Panc1 (cell line): ENCODE data around the gene UQCC2. TPM values are rescaled to one million over a fixed set of nuclear protein-coding genes. Genes with fewer than 3 reads are reported as not detected.

Experiments
- ATAC-seq: fragments of 200-7000 bp; cut with Tn5 transposase; 2 replicates; pipeline ENCODE4 v1.9.1; 2020; ENCODE audit warnings: mild to moderate bottlenecking, moderate library complexity
- BruUV-seq: library from RNA; stranded (reverse); fragments of 400-500 nt; replicated peaks from 2 replicates; lab custom pipeline; 2021; lab: Mats Ljungman, UMichigan
- CTCF ChIA-PET: fragments of 300-600 bp; sonication (Branson Sonifier 250); formaldehyde crosslinking; loops from one replicate; lab custom pipeline; 2022; ENCODE audit warnings: antibody characterized with exemption; lab: Charles Lee
- POLR2A ChIA-PET: fragments of 300-600 bp; sonication (Branson Sonifier 250); formaldehyde crosslinking; loops from one replicate; lab custom pipeline; 2022; ENCODE audit warnings: antibody characterized with exemption; lab: Charles Lee
- DNase-seq: peaks from one replicate; pipeline ENCODE4 v3.0.0-alpha.2; 2010; ENCODE audit warnings: low read depth, low spot score
- H3K27ac ChIP-seq: 2 replicates; pipeline ENCODE4 v1.5.1; 2011; ENCODE audit warnings: mild to moderate bottlenecking, low read length, inconsistent platforms
- H3K27me3 ChIP-seq: fragments of 200-500 bp; sonication (Bioruptor generic); 2 replicates; pipeline ENCODE4 v1.6.0; 2014; ENCODE audit warnings: low read length, inconsistent platforms; ENCODE audit not compliant: control insufficient read depth, insufficient read depth
- H3K36me3 ChIP-seq: fragments of 200-500 bp; sonication (Bioruptor generic); 2 replicates; pipeline ENCODE4 v1.5.1; 2014; ENCODE audit warnings: inconsistent platforms, mild to moderate bottlenecking, low read length, moderate library complexity; ENCODE audit not compliant: control insufficient read depth, insufficient read depth
- H3K4me1 ChIP-seq: 2 replicates; pipeline ENCODE4 v1.5.1; 2011; ENCODE audit warnings: inconsistent platforms, mild to moderate bottlenecking, low read length, moderate library complexity; ENCODE audit not compliant: control insufficient read depth, insufficient read depth
- H3K4me3 ChIP-seq, 2 experiments: 2 replicates each; pipeline ENCODE4 v1.5.1; 2011 to 2012; ENCODE audit warnings: low read depth in 2 of 2, low read length in 2 of 2, mild to moderate bottlenecking in 2 of 2, inconsistent platforms in 1 of 2, moderate library complexity in 1 of 2
- H3K9me3 ChIP-seq: fragments of 200-500 bp; sonication (Bioruptor generic); 2 replicates; pipeline ENCODE4 v1.5.1; 2014; ENCODE audit warnings: low read depth, mild to moderate bottlenecking, inconsistent platforms, low read length, moderate library complexity; ENCODE audit not compliant: control insufficient read depth, insufficient read depth
- CTCF ChIP-seq: fragments of 450-650 bp; IDR thresholded peaks from 2 replicates; pipeline ENCODE4 v1.5.1; 2017; ENCODE audit warnings: mild to moderate bottlenecking
- POLR2AphosphoS5 ChIP-seq: IDR thresholded peaks from 2 replicates; pipeline ENCODE4 v1.6.1; 2012; ENCODE audit warnings: mild to moderate bottlenecking, low read depth, low read length, moderate library complexity
- SIN3A ChIP-seq: IDR thresholded peaks from 2 replicates; pipeline ENCODE4 v1.6.1; 2012; ENCODE audit warnings: low read depth, mild to moderate bottlenecking, low read length, moderate library complexity, borderline replicate concordance; ENCODE audit not compliant: insufficient read depth
- TCF7L2 ChIP-seq: IDR thresholded peaks from 2 replicates; pipeline ENCODE4 v1.6.1; 2011; ENCODE audit warnings: mild to moderate bottlenecking, low read depth, low read length, inconsistent platforms
- in situ Hi-C: cut with HindIII; loops from 2 replicates; pipeline ENCODE4 v1.10.0; 2016; ENCODE audit warnings: low sequenced_read_pairs, low pct_unique_long_range_greater_than_20kb
- intact Hi-C: fragments of 100-400 bp; cut with micrococcal nuclease; formaldehyde crosslinking; loops from one replicate; pipeline ENCODE4 v1.10.0; 2022; ENCODE audit not compliant: unreplicated experiment
- total RNA-seq: library from RNA; stranded (reverse); gene quantifications from one replicate; pipeline ENCODE4 v1.2.1, GENCODE V29; 2021; ENCODE audit not compliant: unreplicated experiment
- TF ChIP-seq, protein P1 (sequence below), 2 experiments: IDR thresholded peaks; 2 replicates each; pipeline ENCODE4 v1.6.1; 2011 to 2012; ENCODE audit warnings: low read depth in 2 of 2, control low read depth in 1 of 2, low read length in 1 of 2, mild to moderate bottlenecking in 1 of 2, moderate library complexity in 1 of 2; ENCODE audit not compliant: insufficient read depth in 1 of 2

UQCC2 gene
- total RNA-seq, 1 experiment from 2014 or later, result 135 TPM

DNA sequence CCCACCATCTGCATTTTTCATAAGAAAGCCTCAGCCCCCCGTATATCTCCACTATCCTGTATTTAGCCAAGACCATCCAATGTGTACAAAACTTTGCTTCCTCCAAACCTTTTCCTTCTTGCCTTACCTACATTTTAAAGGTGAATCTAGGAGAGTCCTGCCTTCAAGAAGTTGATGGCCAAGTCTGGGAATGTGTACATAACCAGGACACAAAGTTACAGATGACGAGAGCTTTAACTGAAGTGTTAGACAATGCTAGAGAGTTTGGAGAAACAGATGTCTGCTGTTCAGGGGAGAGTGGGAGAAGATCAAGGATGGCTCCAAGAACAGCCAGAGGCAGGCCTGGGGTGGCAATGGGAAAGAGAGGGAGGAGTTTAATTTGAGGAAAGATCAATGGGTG, 2.3 kb upstream of the UQCC2 start:
- TF ChIP-seq TCF7L2, result no peak
- TF ChIP-seq SIN3A, result no peak
- TF ChIP-seq, protein P1, sequence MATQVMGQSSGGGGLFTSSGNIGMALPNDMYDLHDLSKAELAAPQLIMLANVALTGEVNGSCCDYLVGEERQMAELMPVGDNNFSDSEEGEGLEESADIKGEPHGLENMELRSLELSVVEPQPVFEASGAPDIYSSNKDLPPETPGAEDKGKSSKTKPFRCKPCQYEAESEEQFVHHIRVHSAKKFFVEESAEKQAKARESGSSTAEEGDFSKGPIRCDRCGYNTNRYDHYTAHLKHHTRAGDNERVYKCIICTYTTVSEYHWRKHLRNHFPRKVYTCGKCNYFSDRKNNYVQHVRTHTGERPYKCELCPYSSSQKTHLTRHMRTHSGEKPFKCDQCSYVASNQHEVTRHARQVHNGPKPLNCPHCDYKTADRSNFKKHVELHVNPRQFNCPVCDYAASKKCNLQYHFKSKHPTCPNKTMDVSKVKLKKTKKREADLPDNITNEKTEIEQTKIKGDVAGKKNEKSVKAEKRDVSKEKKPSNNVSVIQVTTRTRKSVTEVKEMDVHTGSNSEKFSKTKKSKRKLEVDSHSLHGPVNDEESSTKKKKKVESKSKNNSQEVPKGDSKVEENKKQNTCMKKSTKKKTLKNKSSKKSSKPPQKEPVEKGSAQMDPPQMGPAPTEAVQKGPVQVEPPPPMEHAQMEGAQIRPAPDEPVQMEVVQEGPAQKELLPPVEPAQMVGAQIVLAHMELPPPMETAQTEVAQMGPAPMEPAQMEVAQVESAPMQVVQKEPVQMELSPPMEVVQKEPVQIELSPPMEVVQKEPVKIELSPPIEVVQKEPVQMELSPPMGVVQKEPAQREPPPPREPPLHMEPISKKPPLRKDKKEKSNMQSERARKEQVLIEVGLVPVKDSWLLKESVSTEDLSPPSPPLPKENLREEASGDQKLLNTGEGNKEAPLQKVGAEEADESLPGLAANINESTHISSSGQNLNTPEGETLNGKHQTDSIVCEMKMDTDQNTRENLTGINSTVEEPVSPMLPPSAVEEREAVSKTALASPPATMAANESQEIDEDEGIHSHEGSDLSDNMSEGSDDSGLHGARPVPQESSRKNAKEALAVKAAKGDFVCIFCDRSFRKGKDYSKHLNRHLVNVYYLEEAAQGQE (IDR thresholded peaks at IDR 0.05; ENCODE audit: insufficient read depth in 1 of 2, low read depth in 2 of 2, low read length in 1 of 2), result no peak
- TF ChIP-seq CTCF, result no peak
- no peak for TF ChIP-seq POLR2AphosphoS5
- ChIA-PET CTCF (no interaction called here), POLR2A (no interaction called here)
- intact Hi-C loops (no loop called here), in situ Hi-C loops (no loop called here)
- Histone ChIP-seq H3K27ac (no peak overlapping the region), H3K4me3 (no peak overlapping the region), H3K36me3 (peaks cover 4% of the 10 kb centered on the region; the same call in 1 of the 2 replicates), H3K4me1 (peaks cover 8% of the 10 kb centered on the region), H3K27me3 (no peaks in the 10 kb centered on the region), H3K9me3 (no peaks in the 10 kb centered on the region)
- no TSS peak for BruUV-seq
- ATAC-seq (no peak), DNase-seq (no peak)

GRCh38 chr6:33712914-33713313, 1.4 kb upstream of the UQCC2 start:
- POLR2A ChIA-PET, result no interaction called here
- in situ Hi-C loops (no loop called here), intact Hi-C loops (no loop called here)
- no peak for ATAC-seq
- no peak for DNase-seq
- Histone ChIP-seq H3K9me3 (no peaks in the 10 kb centered on the region), H3K4me1 (peaks cover 8% of the 10 kb centered on the region), H3K27me3 (no peaks in the 10 kb centered on the region), H3K4me3 (no peak overlapping the region), H3K27ac (no peak overlapping the region), H3K36me3 (peaks cover 7% of the 10 kb centered on the region; the same call in 1 of the 2 replicates)
- BruUV-seq, result no TSS peak
- CTCF ChIA-PET, result interaction anchor here (1.1 to 1.2 kb wide), 2 partner anchors 31 to 51 kb away, joined by 3 read pairs; no protein-coding TSS in a partner anchor
- TF ChIP-seq TCF7L2, result no peak
- TF ChIP-seq, protein P1 (IDR thresholded peaks at IDR 0.05; ENCODE audit: insufficient read depth in 1 of 2, low read depth in 2 of 2, low read length in 1 of 2), result no peak
- TF ChIP-seq CTCF, result no peak
- no peak for TF ChIP-seq POLR2AphosphoS5
- no peak for TF ChIP-seq SIN3A
